NB4 (cell line): ENCODE measurements around the gene ERICH6B.

Experiments used
- POLR2A ChIP-seq: IDR thresholded peaks from 2 replicates; pipeline ENCODE4 v1.6.1; 2011; ENCODE audit warnings: mild to moderate bottlenecking; ENCODE audit not compliant: insufficient read length; ENCODE audit errors: extremely low read depth
- TF ChIP-seq, protein P1 (sequence below): IDR thresholded peaks from one replicate; pipeline ENCODE4 v1.5.1; 2012; ENCODE audit warnings: low read depth, low read length
- TF ChIP-seq, protein P2 (sequence below): IDR thresholded peaks from 2 replicates; pipeline ENCODE4 v1.6.1; 2011; ENCODE audit warnings: low read depth, low read length

DNA sequence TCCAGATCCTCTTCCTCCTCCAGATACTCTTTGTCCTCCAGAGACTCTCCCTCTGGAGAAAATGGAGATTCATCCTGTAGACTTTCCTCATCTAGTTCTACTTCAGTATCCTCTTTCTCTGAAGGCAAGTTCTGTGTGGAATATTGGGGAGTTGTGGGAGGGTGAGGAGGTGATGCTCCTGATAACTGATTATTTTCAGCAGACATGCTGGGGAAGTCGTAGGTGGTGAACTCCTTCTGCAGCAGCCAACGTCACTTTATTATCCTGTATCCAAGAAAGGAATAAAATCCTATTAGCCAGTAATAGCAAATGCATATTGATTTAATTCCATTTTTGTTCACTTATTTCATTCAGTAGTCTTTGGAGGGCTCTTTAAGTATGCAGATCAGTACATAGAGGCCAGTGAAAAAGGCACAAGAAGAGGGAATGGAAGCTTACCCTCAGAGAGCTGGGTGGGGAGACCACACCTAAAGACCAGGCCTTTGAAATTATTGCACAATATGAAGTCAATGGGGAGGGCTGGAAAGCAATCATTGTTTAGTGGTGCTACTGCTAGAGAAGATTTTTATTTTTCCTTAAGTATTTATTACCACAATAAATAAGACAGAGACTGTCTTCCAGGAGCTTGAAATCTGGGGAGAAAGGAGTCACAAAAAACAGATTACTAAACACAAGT lies 18.6 kb downstream of the ERICH6B start:
- TF ChIP-seq POLR2A, result no peak
- TF ChIP-seq, protein P1, sequence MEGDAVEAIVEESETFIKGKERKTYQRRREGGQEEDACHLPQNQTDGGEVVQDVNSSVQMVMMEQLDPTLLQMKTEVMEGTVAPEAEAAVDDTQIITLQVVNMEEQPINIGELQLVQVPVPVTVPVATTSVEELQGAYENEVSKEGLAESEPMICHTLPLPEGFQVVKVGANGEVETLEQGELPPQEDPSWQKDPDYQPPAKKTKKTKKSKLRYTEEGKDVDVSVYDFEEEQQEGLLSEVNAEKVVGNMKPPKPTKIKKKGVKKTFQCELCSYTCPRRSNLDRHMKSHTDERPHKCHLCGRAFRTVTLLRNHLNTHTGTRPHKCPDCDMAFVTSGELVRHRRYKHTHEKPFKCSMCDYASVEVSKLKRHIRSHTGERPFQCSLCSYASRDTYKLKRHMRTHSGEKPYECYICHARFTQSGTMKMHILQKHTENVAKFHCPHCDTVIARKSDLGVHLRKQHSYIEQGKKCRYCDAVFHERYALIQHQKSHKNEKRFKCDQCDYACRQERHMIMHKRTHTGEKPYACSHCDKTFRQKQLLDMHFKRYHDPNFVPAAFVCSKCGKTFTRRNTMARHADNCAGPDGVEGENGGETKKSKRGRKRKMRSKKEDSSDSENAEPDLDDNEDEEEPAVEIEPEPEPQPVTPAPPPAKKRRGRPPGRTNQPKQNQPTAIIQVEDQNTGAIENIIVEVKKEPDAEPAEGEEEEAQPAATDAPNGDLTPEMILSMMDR, result no peak
- TF ChIP-seq, protein P2, sequence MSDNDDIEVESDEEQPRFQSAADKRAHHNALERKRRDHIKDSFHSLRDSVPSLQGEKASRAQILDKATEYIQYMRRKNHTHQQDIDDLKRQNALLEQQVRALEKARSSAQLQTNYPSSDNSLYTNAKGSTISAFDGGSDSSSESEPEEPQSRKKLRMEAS, result no peak
